Raji (cell line): ENCODE results near the gene KDM4B.

Experiments used
- POLR2A ChIP-seq: IDR thresholded peaks from 2 replicates; pipeline ENCODE4 v1.6.1; 2011; ENCODE audit warnings: low read depth, low read length, control low read depth; ENCODE audit not compliant: insufficient read depth

The KDM4B gene

DNA sequence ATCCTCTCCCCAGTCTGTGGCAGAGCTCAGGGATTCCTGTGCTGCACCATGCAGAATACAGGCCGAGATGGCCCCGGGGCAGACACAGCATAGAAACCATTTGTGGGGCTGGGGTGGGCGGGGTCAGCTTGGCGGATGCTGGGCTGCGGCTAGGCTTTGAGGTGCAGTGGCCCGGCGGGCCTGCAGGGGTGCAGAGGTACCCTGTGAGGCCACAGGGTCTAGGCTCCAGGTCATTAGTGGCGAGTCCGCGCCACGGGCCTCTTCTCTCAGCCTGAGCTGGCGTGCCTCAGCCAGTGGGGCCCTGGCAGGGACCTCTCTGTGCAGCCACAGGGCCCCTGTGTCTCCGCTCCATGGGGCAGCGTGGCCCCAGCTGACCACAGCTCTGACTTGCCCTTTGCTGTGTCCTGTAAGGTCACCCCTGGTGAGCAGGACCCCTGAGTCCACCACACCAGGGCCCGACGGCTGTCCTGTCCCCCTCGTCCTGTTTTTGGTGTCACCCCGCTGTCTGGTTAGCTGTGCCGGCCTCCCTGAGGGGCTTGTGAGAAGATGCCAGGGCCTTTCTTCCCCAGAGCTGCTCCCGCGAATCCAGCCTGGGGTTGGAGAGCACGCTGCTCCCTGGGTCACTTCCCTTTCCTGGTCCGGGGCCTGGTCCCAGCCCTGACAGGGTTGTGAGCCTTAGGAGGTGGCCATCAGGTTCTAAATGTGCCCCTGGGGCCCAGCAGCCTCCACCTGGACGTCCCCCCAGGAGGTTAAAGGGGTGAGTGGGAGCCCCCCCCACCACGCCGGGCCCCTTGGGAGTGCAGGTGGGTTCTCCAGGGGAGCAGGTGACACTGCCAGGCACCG lies 12.1 kb downstream of the KDM4B start:
- no peak for TF ChIP-seq POLR2A

DNA sequence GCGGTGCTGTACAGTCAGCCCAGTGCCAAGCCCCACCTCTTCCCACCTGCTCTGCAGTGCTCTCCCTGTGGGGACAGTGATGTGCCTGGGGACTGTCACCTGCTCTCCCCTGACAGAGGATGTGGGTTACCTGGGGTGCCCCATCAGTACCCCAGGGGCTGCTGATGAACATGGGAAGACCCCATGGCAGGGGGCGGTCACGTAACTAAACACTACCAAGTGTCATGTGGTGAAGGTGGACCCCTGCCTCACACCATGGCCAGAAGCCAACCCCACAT lies 12.7 kb downstream of the KDM4B start:
- TF ChIP-seq POLR2A, result no peak

DNA sequence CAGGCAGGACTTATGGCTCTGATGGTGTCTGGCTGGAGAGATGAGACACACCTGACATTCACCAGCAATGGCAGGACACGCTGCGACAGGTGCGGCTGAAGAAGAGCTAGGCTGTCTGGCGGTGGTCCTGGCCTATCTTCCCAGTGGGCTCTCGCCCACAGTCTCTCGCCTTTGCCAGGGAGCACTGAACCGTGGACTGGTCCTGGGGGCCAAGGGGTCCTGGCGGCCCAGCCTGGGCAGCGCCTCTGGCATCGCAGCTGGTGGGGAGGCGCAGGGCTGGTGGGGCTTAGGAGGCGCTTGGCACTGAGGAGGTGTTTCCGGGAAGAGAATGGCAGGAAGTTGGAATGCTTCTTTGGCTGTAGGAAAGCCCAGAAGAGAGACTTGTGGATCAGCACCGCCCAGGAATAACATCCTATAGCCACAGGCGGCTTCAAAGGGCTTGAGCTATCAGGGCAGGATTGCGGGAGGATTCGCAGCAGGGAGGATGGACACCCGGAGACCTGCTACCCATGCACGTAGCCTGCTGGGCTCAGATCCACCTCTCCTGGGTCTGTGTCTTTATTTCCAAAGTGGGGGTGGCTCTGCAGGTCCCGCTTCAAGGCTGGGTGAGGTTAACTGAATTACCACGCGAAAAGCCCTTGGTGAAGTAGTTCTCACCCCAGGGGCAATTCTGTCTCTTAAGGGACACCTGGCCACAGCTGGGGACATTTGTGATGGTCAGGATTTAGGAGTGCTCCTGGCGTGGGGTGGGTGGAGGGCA lies 14.6 kb downstream of the KDM4B start:
- TF ChIP-seq POLR2A, result no peak

DNA sequence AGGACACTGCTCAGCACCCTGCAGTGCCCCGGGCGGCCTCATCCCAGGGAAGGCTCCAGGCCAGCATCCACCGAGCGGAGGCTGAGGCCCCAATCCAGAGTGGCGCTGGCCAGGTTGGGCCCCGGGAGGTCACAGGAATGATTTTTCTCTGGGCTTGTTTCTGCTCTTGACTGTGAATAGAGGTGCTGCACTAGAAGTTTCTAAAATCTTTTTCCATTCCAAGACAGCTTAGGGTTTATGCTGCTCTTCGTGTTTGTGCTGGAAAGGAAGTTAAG lies 15.1 kb downstream of the KDM4B start:
- TF ChIP-seq POLR2A, result no peak

DNA sequence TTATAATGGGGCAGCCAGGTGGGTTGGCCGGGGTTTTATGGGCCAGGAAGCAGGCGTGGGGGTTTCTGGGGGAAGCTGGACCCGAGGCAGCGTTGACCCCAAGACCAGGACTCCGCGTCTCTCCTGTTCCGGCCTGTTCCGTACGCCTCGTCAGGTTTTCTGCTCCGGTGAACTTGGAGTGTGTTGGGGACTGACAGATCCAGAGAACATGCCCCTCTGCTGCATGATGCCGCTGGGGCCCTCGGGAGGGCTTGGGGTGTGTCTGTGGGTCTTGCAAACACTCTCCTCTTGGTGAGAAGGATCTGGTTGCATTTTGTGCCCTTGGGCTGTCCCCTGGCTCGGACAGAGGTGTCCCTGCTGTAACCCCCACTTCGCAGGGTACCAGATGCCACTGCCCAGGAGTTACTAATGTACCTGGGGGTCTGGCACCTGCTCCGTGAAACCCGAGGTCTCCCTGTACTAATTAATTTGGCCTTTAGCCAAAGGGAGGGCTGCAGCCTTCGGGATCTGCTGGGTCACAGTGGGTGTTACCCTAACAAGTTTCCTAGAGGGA lies 15.6 kb downstream of the KDM4B start:
- TF ChIP-seq POLR2A, result no peak

DNA sequence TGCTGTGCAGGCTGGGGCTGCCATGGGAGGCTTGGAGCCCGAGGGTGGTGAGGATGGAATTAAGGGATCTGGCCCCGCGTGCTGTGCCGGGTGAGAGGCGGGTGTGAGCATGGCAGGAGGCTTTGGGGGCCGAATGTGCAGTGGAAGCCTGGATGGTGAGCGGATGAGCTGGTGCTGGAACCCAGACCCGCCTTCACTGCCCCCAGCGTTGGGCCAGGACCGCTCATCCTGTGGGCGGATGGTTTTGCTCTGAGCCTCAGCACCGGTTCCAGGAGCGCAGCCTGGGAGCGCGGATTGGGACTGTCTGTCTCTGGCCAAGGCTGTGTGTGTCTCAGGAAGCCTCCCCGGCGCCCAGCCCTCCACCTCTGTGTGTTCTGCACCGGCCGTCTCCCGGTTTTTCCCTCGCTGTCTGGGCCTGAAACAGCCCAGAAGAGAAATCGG lies 16.7 kb downstream of the KDM4B start:
- no peak for TF ChIP-seq POLR2A

DNA sequence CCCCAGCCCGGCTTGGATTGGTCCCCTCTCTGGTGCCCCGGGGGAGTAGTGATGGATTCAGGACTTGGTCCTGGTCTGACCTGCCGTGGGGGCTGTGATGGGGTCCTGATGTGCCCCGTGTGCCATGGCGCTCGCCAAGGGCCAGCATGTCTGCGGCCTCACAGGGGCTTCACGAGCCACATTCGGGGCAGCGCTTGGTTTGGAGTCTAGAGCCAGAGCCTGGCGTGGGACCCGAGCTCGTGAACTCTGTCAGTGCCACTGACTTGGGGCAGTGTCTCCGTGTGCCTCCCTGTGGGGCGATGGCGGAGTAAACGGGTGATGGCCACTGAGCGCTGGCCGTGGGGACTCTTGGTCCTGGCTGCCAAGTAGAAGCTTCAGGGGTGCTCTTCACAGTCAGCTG lies 17.1 kb downstream of the KDM4B start:
- no peak for TF ChIP-seq POLR2A

DNA sequence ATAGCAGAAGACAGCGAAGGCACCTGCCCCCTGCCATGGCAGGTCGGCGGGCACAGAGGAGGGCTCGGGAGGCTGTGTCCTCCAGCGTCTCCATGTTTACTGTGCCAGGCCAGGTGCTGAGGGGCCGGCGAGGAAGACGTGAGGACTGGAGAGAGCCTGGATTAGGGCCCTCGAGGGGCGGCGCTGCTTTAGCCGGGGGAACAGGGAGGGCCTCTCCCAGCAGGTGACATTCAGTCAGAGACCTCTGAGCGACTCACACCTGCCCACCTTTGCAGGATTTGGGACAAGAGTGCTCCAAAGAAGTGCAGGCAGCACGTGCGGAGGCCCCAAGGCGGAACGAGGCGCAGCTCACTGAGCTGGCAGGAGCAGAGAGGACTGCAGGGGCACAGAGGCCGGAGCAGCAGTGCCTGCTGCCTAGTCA lies 17.6 kb downstream of the KDM4B start:
- TF ChIP-seq POLR2A, result no peak

DNA sequence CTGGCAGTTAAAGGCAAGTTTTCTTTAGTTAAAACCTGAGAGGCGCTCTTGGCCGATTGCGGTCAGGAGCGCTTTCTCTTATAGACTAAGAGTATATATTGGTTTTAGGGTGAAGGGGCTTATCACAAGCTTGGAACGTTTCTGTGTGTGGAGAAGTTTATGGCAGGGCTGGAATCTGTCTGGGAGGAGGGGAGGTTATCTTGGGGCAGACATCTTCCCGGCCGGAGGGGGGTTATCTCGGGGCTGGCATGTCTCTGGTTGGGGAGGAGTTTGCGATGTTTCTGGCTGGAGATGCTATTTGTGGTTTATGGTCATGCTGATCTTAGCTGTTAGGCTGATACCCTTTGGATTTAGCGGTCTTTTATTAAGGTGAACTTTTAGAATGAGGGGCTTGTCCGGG lies 18.3 kb downstream of the KDM4B start:
- no peak for TF ChIP-seq POLR2A

DNA sequence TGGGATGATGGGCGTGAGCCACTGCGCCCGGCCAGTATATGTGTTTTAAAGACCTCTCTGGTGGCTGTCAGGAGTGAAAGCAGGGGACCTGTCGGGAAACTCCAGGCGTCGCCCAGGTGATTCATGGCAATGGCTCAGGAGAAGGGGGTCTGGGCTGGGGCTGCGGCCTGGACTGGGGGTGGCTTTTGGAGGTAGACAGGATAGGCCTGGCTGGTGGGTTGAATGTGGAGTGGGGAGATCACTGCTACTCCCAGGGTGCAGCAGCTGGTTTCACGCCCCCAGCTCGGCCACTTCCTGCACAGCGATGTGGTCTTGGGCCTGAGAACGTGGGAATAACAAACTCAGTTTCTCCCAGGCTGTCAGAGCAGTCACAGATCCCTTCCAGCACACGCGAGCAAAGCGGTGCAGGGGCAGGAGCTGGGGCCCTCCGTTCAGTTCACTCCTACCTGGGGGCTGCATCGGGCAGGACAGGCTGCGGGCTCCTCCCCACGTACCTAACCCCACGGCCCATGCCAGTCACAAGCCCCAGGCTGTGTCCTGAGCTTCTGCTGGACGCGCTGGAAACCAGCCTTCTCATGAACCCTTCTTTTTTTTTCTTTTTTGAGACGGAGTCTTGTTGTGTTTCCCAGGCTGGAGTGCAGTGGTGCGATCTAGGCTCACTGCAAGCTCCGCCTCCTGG lies 18.9 kb downstream of the KDM4B start:
- TF ChIP-seq POLR2A, result no peak

DNA sequence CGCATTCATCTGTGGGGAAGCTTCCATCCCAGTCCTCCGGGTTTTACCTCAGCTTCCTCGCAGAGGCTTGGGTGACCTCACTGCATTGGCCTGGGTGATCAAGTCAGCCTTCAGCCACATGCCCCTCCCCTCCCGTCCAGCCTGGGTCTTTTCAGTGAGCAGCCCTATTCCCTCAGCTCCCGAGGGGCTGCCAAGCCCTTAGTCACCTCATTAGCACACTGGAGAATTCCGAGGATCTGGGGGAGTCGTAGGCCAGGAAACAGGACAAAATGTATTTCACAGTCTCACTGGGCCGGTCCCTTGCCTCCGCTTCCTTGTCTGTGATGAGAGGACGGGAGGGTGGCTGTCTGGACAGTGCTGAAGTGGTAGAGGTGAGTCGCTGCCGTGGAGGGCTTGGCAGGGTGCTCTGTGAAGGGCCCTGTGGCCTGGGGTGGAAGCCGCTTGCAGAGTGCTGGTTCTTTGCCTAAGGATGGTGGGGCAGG lies 19.9 kb downstream of the KDM4B start:
- TF ChIP-seq POLR2A, result no peak

DNA sequence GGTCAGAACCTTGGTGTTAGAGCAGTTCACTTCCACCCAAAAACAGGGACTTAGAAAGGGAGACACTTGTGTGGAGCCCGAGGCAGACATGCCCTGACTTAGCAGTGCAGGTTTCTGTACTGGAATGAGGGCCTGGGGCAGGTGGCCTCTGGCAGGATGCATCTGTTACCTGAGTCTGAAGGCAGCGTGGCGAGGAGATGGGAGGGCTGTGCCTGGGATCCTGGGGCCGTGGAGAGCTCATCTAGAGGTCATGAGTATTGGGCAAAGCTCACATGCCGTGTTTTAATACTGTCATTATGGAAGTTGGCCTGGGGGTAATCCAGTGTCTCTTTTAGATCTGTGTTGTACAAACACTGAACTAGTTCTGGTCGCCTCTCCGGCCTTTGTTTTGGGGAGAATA lies 21.4 kb downstream of the KDM4B start:
- TF ChIP-seq POLR2A, result no peak

DNA sequence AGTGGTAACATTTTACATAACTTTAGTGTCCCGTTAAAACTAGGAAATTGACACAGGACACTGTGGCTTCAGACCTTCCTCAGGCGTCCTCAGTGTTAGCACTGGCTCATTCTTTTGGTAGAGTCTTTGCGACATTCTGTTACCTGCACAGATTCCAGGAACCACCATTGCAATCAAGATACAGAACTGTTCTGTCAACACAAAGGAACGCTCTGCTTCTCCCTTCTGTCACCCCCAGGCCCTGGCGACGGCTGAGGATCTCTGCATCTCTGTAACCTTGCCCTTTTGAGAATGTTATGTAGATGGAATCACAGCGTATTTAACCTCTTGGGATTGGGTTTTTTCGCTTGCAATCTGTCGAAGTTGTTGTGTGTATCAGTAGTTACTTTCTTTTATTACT lies 22.6 kb downstream of the KDM4B start:
- no peak for TF ChIP-seq POLR2A

DNA sequence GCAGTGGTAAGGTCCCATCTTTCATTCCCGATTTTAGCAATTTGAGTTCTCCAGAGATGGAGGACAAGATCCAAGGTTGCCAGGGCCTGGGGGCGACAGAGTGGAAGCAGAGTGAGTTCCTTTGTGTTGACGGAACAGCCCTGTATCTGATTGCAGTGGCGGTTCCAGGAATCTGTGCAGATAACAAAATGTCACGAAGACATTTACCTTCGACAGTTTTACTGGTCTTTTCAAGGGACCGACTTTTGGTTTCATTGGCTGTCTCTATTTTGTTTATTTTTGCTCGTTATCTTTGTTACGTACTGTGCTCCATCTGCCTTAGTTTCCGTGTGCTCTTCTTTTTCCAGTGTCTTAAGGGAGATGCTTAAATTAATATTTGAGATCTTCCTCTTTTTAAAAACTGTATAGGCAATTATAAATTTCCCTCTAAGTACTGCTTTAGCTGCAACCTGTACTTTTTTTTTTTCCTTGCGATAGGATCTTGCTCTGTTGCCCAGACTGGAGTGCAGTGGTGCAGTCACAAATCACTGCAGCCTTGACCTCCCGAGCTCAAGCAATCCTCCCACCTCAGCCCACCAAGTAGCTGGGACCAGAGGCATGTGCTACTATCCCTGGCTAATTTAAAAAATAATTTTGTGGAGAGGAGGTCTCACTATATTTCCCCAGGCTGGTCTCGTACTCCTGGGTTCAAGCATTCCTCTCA lies 23.2 kb downstream of the KDM4B start:
- no peak for TF ChIP-seq POLR2A

DNA sequence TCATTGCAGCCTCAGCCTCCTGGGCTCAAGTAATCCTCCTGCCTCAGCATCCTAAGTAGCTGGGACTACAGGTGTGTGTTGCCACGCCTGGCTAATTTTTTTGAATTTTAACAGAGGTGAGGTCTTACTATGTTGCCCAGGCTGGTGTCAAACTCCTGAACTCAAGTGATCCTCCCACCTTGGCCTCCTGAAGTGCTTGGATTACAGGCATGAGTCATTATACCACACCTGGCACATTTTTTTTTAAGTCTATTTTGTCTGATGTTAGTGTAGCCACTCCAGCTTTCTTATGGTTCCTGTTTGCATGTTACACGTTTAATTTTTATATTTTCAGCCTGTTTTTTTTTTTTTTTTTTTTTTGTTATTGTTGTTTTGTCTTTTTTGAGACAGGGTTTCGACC lies 24.8 kb downstream of the KDM4B start:
- TF ChIP-seq POLR2A, result no peak
